ENCODE results near the gene C1QTNF12.
"Not testable (repeated sequence)": the region's sequence is repeated elsewhere in the genome, so short reads cannot be mapped to it uniquely, and the experiment has no call there.

The C1QTNF12 gene

DNA sequence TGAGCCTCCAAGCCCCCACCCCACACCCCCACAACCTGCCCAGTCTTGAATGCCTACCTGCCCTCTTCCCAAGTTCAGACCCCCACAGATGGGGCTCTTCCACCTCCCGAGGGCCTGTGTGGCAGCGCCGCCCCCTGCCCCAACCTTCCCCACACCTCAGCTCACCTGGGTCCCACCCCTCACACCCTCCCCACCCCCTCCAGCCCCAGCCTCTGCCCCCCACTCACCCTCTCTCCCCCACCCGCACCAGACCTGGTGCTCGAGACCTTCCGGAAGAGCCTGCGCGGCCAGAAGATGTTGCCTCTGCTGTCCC is 49.4 kb downstream of the C1QTNF12 start:
- no peak for DNase-seq (ENCODE audit: low read depth in 2 of 2)
- no peak overlapping the region for H3K4me3 ChIP-seq (replicated peaks in 1 of 2; ENCODE audit: low read depth in 2 of 2, low read length in 2 of 2)
- TF ChIP-seq, protein P1, sequence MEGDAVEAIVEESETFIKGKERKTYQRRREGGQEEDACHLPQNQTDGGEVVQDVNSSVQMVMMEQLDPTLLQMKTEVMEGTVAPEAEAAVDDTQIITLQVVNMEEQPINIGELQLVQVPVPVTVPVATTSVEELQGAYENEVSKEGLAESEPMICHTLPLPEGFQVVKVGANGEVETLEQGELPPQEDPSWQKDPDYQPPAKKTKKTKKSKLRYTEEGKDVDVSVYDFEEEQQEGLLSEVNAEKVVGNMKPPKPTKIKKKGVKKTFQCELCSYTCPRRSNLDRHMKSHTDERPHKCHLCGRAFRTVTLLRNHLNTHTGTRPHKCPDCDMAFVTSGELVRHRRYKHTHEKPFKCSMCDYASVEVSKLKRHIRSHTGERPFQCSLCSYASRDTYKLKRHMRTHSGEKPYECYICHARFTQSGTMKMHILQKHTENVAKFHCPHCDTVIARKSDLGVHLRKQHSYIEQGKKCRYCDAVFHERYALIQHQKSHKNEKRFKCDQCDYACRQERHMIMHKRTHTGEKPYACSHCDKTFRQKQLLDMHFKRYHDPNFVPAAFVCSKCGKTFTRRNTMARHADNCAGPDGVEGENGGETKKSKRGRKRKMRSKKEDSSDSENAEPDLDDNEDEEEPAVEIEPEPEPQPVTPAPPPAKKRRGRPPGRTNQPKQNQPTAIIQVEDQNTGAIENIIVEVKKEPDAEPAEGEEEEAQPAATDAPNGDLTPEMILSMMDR (IDR thresholded peaks at IDR 0.05; ENCODE audit: low read depth, low read length): no peak

DNA sequence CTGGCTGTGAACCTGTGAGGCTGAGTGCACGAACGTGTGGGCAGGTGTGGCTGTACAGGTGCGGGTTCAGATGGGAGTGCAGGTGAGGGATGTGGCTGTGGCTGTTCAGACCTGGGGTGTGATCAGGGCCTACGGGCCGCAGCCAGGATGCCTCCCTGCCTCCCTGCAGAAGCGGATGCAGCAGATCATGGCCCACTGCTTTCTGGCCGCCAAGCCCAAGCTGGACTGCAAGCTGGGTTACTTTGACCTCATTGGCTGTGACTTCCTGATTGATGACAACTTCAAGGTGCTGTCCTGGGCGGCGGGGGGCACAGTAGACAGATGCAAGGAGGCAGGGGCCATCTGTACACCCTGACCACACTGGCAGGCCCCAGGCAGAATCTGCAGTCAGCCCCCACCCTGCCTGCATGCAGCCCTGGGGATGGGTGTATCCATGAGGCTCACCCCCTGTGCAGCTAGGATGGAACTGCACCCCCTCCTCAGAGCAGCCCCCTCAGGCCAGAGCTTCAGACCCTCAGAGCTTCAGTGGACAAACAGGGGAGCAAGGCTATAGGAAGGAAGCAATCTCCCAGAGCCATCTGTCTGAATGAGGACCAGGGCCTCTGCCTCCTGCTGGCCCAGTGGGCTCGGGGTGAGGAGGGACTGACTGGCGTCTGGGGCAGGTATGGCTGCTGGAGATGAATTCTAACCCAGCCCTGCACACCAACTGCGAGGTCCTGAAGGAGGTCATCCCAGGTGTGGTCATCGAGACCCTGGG is 49.9 kb downstream of the C1QTNF12 start:
- H3K4me3 ChIP-seq (replicated peaks in 1 of 2; ENCODE audit: low read depth in 2 of 2, low read length in 2 of 2): no peak overlapping the region
- no peak for DNase-seq (ENCODE audit: low read depth in 2 of 2)
- TF ChIP-seq, protein P1 (IDR thresholded peaks at IDR 0.05; ENCODE audit: low read depth, low read length): no peak

DNA sequence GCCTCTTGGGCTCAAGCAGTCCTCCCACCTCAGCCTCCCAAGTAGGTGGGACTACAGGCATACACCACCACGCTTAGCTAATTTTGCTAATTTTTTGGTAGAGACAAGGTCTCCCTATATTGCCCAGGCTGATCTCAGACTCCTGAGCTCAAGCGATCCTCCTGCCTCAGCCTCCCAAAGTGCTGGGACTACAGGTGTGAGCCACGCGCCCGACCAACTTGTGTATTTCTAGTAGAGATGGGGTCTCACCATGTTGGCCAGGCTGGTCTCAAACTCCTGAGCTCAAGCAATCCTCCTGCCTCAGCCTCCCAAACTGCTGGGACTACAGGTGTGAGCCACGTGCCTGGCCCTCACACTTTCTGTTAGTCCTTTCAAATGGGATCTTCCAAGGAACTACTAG is 50.8 kb downstream of the C1QTNF12 start:
- not testable (repeated sequence) for H3K4me3 ChIP-seq (replicated peaks in 1 of 2; ENCODE audit: low read depth in 2 of 2, low read length in 2 of 2); DNase-seq (ENCODE audit: low read depth in 2 of 2)

DNA sequence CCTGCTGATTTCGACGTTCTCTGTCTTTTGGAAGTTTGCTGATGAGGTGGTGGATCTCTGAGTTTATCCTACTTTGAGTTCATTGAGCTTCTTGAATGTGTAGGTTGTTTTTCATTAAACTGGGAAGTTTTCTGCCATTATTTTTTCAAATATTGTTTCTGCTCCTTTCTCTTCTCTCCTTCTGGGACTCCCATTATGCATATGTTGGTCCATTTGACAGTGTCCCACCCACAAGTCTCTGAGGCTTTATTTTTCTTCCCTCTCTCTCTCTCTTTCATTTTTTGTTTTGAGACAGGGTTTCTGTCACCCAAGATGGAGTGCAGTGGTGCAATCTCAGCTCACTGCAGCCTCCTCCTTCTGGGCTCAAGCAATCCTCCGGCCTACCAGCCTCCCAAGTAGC is 51.8 kb downstream of the C1QTNF12 start:
- no peak for DNase-seq (ENCODE audit: low read depth in 2 of 2)
- no peak overlapping the region for H3K4me3 ChIP-seq (replicated peaks in 1 of 2; ENCODE audit: low read depth in 2 of 2, low read length in 2 of 2)
- TF ChIP-seq, protein P1 (IDR thresholded peaks at IDR 0.05; ENCODE audit: low read depth, low read length): no peak

All from cardiac fibroblast (primary cell).